SH-SY5Y (cell line): ENCODE data around the gene CHST11.

Source experiments
- GATA2 ChIP-seq: IDR thresholded peaks from 2 replicates; pipeline ENCODE4 v1.6.1; 2011; ENCODE audit warnings: mild to moderate bottlenecking, low read depth, low read length
- GATA3 ChIP-seq: IDR thresholded peaks from 2 replicates; pipeline ENCODE4 v1.6.1; 2011; ENCODE audit warnings: low read depth, mild to moderate bottlenecking, low read length, moderate library complexity

DNA sequence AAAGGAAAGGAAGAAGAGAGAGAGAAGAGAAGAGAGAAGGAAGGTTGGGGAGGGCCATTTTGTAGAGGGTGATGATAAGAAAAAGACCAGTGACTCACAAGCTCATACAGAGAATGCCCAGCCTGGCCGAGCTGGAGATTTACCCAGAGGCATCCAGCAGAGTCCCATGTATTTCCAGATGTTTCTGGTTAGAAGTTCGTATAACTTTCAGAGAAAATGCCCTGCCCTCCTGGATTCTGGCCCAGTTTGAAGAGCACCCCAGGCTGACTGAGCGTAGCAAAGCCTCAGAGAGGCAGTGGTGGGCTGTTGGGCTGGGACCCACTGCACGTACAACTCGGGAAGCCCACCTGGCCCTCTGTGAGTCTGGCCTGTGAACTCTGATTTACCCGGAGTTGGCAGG, 279.6 kb downstream of the CHST11 start:
- TF ChIP-seq GATA2 (no peak), GATA3 (no peak)
